GM10266 (cell line): ENCODE results near the gene KNDC1.

Experiments
- DNase-seq: peaks from one replicate; pipeline ENCODE4 v3.0.0; 2012; ENCODE audit errors: extremely low spot score
- CTCF ChIP-seq: IDR thresholded peaks from 2 replicates; pipeline ENCODE4 v1.5.1; 2012; ENCODE audit warnings: mild to moderate bottlenecking, low read depth; ENCODE audit not compliant: control insufficient read depth, insufficient read depth; ENCODE audit errors: missing control alignments

Gene KNDC1

GRCh38 chr10:133127291-133128125 is 32.5 kb upstream of the KNDC1 start:
- no peak for TF ChIP-seq CTCF
- peak; percentile 42 for DNase-seq

- no peak for DNase-seq
- TF ChIP-seq CTCF, result no peak
Measured at GRCh38 chr10:133128126-133129070, 31.6 kb upstream of the KNDC1 start.

GRCh38 chr10:133129071-133129858 is 30.8 kb upstream of the KNDC1 start:
- no peak for TF ChIP-seq CTCF
- no peak for DNase-seq

GRCh38 chr10:133129859-133130495 is 30.0 kb upstream of the KNDC1 start:
- no peak for DNase-seq
- no peak for TF ChIP-seq CTCF

GRCh38 chr10:133130602-133131001 is 29.4 kb upstream of the KNDC1 start:
- TF ChIP-seq CTCF, result no peak
- no peak for DNase-seq

GRCh38 chr10:133131053-133131452 is 29.0 kb upstream of the KNDC1 start:
- no peak for DNase-seq
- no peak for TF ChIP-seq CTCF
